NCI-H748 treated with DMSO at 0.1 percent for 48 hours (cell line): ENCODE data around the gene TUBGCP6.
"Not testable (repeated sequence)": the region's sequence is repeated elsewhere in the genome, so short reads cannot be mapped to it uniquely, and the experiment has no call there.

ENCODE experiments used
- DNase-seq: peaks from one replicate; lab custom pipeline; 2025; lab: John Stamatoyannopoulos, UW

The TUBGCP6 gene

DNA sequence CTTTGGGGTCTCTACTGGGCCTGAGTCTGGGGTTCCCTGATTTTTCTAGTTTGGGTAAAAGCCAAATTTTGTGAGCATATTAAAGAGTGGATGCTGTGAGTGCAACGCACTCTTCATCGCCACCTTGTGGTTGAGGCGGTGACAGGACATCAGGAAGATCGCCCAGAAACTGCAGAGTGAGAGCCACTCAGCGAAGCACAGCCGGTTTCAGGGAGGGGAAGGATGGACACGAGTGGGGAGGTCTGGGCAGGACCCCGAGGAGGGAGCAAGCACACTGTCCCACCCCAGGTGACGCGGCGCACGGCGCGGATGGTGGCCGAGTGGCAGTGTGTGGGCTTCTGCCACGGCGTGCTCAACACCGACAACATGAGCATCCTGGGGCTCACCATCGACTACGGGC, 34.9 kb downstream of the TUBGCP6 start:
- DNase-seq = peak; percentile 21

DNA sequence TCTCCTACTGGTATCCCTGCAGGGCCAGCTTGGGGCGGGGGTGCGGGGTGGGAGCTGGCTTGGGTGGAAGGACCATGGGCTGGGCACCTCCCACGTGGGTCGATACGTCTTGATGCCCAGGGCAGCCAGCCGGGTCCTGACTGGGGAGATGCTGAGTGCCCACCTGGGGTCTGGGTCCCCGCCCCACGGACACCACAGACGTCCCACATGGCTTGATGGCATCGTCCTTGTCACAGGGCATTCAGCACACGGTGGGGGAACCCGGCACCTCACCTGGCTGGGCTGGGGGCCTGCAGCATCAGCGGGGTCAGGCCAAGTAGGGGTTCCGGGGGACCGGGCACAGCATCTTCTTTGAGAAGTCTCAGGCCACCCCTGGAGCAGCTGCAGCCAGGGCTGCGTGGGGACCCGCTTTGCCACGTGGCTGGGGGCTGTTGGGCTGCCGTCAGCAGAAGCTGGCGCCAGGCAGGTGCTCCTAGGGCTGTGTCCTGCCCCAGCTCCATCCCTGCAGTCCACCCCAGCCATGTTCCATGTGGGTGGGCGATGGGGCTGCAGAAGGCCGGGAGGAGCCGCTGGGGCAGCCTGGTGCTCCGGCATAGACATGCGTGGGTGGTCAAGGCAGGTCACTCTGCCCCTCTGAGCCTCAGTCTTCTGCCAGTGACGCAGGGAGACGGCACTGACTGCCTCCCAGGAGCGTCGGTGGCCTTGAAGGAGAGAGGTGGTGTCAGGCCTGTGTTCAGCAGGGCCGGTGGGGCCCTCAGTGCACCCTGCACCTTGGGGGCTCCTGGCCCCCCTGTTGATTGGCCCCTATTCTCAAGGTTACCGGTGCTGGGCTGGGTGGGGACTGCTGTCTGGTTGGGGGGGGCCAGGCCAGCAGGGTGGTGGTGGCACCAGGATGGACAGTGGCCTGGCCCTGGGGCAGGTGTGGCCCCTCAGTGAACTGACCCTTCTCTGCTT, 35.6 kb downstream of the TUBGCP6 start:
- DNase-seq = no peak

DNA sequence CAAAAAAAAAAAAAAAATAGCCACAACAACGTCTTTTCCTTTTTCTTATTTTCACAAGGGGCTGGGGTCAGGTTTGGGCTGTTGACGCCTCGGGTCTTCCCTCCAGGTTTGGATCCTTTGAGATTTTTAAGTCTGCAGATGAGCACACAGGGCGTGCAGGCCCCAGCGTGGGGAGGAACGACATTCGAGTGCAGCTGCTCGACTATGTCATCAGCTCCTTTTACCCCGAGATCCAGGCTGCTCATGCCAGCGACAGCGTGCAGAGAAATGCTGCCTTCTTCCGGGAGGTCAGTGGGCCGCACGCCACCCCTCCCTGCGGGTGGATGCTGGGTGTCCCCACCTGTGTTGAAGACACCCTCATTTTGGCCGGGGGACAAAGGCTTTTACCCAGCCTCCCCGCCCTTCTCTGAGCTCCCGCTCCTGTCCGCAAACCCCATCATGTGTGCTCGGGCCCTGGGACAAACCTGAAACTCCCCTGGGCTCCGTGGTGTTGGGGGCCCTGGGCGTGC, 36.3 kb downstream of the TUBGCP6 start:
- no peak for DNase-seq

DNA sequence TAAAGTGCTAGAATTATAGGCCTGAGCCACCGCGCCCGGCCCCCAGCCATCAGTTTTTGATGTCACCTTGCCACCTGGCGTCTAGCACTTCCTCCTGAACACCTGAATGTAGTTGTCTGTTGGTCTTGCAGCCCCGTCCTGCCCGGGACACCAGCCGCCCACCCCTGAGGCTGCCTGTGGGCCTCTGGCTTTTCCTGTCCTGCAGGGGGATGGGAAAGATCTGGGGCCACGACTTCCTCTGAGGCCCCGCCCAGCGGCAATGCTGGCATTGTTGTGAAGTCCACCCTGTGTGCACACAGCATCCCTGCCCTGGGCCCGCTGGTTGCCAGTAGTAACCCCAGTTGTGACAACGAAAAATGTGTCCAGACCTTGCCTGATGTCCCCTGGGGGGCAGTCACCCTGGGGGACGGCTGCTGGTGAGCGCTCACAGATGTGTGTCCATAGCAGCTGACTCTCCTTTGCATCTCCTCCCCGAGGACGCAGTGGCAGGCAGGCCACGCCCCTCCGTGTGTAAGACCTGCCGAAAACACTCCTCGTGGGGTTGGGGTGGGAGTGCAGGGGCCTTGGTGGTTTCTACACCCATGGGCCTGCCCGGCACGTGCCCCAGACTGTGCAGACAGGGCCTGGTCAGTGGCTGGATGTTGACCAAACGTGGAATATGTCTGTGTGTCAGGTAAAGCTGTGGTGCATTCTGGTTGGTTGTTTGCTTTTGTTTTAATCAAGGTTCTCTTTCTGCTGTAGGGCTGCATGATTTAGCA, 37.3 kb downstream of the TUBGCP6 start:
- no peak for DNase-seq

DNA sequence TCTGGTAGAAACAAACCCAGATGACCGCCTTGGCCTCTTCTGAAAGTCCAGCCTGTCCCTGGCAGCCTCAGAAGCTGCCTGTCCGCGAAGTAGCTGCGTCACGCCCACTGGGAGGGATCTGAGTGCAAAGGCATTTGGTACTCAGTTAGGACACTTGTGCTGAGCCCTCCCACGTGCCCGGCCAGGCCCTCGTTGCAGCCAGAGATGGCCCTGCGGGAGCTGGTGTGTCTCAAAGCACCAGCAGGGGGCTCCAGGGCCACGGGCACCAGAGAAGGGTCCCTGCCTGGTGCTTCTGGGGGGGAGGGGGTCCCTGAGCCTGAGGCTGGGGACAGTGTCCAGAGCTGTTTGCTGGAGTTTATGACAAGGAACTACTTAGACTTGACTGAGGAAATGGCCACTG, 38.2 kb downstream of the TUBGCP6 start:
- no peak for DNase-seq

DNA sequence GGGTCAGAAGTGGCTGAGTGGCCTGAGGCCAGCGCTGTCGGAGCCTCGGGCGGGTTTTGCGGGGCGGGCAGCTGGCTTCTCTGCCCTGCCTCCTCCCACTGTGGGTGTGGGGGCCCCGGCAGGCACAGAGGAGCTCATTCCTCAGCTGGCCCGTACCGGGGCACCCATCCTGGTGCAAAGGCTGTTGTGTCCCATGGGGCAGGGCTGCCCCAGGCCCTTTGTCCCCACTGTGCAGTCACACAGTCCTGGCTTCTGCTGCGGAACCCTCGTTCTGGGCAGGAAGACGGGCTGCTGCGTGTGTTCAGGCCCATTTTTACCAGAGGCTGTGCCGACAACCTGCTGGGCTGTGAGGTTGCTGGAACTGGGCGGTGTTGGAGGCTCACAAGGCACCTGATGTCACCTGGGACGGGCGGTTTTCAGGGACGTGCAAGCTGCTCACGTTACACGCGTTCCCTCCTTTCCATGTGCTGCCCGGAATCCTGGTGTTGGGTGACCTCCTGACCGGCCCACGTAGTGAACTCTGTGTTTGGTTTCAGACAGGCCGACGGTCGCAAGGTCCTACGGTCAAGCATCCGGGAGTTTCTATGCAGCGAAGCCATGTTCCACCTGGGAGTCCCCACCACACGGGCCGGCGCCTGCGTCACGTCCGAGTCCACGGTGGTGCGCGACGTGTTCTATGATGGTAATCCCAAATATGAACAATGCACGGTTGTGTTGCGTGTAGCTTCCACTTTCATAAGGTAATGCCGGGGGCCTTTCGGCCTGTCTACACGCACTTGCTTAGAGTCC, 38.8 kb downstream of the TUBGCP6 start:
- DNase-seq = no peak

DNA sequence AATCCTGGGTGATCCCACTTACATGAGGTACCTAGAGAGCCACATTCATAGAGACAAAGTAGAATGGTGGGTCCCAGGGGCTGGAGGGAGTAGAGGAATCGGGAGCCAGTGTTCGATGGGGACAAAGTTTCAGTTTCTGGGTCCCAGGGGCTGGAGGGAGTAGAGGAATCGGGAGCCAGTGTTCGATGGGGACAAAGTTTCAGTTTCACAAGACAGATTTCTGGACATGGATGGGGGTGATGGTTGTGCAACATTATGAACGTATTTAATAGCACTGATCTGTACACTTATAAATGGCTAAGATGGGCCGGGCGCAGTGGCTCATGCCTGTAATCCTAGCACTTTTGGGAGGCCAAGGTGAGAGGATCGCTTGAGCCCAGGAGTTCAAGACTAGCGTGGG, 39.8 kb downstream of the TUBGCP6 start:
- not testable (repeated sequence) for DNase-seq

DNA sequence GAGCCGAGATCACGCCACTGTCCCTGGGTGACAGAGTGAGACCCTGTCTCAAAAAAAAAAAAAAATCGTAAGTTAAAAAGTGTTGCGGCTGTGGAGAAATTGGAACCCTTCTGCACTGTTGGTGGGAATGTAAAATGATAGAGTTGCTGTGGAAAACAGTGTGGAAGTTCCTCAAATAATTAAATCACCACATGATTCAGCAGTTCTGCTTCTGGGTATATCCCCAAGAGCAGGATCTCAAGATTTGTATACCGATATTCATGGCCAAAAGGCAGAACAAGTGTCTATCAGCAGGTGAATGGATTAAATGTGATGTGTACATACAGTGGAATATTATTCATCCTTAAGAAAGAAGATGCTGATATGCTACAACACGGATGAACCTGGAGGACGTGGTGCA, 40.3 kb downstream of the TUBGCP6 start:
- no peak for DNase-seq

DNA sequence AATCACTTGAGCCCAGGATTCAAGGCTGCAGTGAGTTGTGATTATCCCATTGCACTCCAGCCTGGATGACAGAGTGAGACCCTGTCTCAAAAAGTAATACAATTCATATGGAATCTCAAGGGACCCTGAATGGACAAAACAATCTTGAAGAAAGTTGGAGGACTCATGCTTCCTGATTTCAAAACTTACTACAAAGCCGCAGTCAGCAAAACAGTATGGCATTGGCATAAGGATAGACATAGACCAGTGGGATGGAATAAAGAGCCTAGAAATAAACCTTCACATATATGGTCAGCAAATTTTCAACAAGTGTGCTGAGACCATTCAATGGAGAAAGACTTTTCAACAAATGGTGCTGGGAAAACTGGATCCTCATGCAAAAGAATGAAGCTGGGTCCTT, 41.5 kb downstream of the TUBGCP6 start:
- DNase-seq = no peak

DNA sequence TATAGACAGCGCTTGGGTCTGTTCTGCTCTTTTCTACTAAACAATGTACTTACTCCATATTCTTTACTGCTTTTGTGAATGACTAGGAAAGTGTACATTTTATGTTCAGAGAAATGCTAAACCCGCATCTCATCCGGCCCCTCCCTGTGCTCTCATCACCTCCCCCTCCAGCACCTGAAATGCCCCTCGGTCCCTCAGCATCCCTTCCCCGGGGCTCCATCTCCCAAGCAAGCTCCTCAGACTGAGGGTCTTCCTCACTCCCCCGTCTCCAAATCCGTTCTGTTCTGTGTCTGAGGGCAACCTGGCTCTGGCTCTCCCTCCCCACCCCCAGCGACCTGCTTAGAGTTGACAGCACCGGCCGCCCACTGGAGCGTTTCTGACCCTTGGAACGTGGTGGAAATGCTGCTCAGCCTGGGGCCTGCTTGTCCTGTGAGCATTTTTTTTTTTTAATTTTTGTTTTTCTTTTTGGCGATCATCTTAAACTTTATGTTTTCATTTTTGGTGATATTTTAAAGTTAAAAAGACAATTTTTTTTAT, 42.6 kb downstream of the TUBGCP6 start:
- DNase-seq = no peak

DNA sequence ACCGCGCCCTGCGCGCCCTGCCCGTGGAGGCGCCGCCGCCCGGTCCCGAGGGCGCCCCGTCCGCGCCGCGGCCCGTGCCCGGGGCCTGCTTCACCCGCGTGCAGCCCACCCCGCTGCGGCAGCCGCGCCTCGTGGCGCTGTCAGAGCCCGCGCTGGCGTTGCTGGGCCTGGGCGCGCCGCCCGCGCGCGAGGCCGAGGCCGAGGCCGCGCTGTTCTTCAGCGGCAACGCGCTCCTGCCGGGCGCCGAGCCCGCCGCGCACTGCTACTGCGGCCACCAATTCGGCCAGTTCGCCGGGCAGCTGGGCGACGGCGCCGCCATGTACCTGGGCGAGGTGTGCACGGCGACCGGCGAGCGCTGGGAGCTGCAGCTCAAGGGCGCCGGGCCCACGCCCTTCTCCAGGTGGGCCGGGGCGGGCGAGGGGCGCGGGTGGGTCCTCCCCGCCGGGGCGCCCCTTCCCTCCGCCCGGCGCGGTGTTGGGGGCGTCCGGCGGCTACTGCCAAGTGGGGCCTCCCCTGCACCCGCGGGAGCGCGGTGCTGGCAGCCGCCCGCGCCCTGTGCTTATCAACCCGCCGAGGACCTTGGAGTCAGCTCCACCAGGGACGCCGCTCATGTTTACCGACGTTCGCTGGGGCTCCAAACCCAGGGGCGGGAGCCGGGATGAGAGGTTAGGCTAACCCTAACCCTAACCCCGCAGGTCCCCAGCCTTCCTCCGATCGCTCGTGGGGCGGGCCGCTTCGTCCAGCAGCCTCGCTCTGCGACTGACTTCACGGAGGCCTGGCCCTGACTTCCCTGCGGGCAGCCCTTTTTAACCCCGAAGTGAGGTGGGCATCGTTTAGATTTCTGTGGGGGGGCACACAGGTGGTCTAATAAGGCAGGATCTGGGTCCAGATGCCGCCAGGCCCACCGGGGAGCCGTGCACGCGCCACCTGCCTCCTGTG, 43.4 kb downstream of the TUBGCP6 start:
- no peak for DNase-seq

DNA sequence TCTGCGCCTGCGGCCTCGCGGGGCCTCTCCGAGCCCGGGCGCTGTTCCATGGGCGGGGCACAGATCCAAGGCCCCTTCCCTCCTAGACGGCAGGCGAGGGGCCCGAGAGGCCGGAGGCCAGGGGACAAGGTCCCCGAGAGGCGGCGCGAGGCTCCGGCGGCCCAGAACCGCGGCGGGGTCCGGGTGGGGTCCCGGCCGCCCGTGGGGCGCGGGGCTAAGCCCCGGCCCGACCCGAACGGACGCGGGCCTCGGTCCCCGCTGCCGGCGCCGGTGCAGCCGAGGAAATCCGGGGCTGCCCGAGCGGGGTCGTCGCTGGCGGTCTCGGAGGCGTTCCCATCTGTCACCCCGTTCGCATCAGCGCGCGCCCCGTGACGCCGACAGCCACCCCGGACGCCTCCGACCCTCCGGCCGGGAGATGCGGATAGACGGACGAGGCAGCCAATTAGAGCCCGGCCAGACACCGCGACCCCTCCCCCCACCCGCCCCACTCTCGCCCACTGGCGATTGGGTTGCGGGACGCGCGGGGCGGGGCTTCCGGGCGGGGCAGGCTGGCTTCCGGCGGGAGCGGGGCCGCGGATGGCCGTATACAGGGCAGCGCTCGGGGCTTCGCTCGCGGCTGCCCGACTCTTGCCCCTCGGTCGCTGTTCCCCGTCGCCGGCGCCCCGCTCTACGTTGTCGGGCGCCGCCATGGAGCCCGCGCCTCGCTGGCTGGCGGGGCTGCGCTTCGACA, 44.2 kb downstream of the TUBGCP6 start, which contains the start of gene SELENOO:
TSS of gene SELENOO (plus strand) at position 551 of the 730 bp plus-strand sequence. CDS start at position 577, 26 bp downstream.
- DNase-seq = peak; percentile 47

DNA sequence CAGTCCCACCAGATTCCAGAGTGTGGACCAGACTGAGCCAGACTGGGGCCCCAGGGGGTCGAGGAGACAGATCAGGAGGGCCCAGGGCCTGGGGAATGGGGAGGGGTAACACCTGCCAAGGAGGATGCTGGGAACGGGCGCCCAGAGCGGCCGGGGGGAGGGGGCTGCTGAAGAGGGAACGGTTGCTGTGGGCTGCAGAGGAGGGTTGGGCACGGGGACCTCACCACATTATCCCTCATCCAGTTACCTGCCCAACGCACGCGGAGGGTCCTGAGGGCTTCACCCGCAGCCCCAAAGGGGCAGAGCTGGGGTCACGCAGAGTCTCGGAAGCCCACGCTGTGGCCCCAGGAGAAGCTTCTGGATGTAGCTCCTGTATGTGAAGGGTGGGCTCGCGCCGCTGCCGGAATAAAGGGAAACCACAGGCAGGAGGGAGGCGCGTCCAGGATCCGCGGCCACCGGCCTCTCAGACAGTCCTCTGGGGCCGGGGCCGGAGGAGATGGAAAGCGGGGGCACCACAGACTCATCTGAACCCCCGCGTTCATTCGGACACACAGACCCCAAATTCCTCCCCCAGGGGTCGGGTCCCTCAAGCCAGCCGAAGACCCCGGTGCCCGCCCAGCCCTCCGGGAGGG, 44.9 kb downstream of the TUBGCP6 start:
- DNase-seq = peak; percentile 30

DNA sequence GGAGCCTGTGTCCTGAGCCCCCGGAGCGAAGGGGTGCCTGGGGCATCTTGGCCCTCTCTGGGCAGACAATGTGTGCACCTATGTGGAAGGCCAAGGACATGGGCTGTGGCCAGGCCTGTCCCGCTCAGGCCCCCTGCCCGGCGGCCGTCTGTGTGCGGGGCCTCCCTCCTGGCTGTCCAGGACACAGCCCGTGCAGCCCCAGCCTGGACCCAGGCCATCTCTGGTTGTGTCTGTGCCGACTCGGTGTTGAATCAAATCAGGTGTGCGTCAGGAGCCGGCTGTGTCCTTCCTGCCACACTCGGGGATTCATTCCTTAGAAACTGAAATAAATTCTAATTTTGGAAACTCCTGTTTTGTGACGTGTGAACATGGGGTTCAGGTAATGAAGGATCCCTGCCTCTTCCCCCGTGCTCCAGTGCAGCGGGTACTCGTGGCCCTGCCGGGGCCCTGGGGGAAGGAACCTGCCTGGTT, 45.5 kb downstream of the TUBGCP6 start:
- no peak for DNase-seq

DNA sequence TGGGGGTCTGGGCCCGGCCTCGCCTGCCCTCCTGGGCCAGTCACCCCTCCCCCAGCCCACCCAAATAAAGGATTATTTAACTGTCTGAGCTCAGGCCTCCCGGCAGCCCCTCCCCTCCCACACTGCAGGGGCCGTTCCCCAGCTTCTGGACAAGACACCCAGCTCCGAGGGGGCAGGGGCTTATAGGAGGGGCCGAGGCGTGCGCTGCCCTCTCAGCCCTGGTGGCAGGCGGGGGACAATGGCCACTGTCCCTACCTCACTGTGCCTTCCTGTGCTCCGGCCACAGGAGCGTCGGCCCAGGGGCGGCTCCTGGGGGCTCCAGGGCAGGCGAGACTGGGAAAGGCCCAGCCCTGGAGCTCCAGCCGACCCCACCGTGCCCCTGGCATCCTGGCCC, 46.2 kb downstream of the TUBGCP6 start:
- no peak for DNase-seq

DNA sequence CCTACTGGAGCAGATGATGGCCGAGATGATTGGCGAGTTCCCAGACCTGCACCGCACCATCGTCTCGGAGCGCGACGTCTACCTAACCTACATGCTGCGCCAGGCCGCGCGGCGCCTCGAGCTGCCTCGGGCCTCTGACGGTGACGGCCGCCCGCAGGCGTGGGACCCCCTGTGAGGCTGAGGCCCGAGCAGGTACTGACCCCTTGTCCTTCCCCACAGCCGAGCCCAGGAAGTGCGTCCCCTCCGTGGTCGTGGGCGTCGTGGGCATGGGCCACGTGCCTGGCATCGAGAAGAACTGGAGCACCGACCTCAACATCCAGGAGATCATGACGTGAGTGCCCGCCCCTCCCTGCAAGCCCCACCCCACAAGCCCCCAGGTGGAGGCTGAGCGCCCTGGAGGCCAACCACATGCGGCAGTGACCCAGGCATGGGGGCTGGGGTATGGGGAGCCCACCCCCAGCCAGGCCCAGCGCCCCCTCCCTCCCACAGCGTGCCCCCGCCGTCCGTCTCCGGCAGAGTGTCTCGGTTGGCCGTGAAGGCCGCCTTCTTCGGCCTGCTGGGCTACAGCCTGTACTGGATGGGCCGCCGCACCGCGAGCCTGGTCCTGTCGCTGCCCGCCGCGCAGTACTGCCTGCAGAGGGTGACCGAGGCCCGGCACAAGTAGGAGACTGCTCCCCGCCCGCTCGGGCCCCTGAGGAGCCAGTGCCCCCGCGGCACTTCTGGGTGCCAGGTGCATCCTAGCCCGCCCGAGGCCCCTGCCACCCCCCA, 46.8 kb downstream of the TUBGCP6 start:
- DNase-seq = no peak

DNA sequence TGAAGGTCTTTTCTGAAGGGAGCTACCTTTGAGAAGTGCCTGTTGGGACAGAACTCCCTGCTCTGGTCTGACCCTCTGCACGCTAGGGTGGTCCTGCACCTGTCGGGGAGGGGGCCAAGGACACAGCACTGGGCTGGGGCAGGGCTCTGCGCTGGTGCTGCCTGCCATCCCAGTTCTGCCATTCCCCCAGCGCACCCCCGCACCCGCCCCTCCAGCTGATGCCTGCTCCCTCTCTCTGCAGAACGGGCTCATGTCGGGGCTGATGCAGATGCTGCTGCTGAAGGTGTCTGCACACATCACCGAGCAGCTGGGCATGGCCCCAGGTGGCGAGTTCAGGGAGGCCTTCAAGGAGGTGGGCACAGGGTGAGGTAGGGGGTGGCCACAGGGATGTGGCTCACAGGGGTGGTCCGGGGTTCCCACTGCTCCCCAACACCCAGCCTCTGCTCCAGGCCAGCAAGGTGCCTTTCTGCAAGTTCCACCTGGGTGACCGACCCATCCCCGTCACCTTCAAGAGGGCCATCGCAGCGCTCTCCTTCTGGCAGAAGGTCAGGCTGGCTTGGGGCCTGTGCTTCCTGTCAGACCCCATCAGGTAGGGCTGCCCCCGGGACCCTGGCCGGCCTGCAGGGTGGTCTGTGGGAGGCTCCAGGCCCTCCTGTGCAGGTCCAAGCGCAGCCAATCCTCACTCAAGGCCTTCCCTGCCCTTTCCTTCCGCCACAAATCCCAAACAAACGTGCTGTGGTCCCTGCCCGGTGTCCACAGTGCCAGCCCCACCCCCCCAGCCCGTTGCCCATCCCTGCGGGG, 47.6 kb downstream of the TUBGCP6 start:
- DNase-seq = no peak

DNA sequence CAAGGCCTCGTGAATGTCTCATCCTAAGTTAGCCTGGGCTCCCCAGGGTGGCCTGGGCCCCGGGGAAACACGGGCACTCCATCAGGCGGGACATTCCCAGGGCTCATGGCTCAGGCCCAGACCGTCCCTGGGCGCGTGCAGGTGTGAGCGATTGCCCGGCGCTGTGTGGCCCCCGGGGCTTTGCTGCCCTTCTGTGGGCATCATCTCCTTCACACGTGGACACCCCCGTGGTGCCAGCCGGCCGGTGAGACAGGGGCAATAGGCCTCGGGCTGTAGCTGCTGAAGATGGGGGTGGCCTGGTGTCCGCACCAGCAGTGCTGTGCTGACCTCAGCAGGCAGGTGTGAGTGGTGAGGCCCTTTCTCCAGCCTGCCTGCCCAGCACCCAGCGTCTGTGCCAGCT, 48.6 kb downstream of the TUBGCP6 start:
- DNase-seq = no peak
